Osteoblast (primary cell): ENCODE results near the gene LYRM1. TPM values are rescaled to one million over a fixed set of nuclear protein-coding genes. Genes with fewer than 3 reads are reported as not detected.
A peak's percentile ranks its signal among the peaks of the same experiment; 100 is the strongest.
"Not testable (repeated sequence)": the region's sequence is repeated elsewhere in the genome, so short reads cannot be mapped to it uniquely, and the experiment has no call there.

Source experiments
- DNase-seq: peaks from one replicate; pipeline ENCODE4 v3.0.0; 2011; ENCODE audit warnings: low spot score, mixed read lengths; ENCODE audit not compliant: insufficient read length; ENCODE audit errors: missing footprints
- H2AFZ ChIP-seq: 2 replicates; pipeline ENCODE4 v1.6.0; 2011; ENCODE audit warnings: mild to moderate bottlenecking, low read length
- H3K27ac ChIP-seq: 2 replicates; pipeline ENCODE4 v1.5.1; 2011; ENCODE audit warnings: mild to moderate bottlenecking, low read depth, low read length, moderate library complexity
- H3K27me3 ChIP-seq: 2 replicates; pipeline ENCODE4 v1.6.0; 2012; ENCODE audit warnings: mild to moderate bottlenecking, control low read depth, inconsistent platforms, low read length, moderate library complexity; ENCODE audit not compliant: insufficient read depth
- H3K36me3 ChIP-seq: 2 replicates; pipeline ENCODE4 v1.5.1; 2011; ENCODE audit warnings: mild to moderate bottlenecking, low read length, control low read depth, moderate library complexity; ENCODE audit not compliant: insufficient read depth
- H3K4me1 ChIP-seq: 2 replicates; pipeline ENCODE4 v1.5.1; 2011; ENCODE audit warnings: mild to moderate bottlenecking, low read length, control low read depth, moderate library complexity; ENCODE audit not compliant: insufficient read depth
- H3K4me2 ChIP-seq: 2 replicates; pipeline ENCODE4 v1.6.0; 2011; ENCODE audit warnings: mild to moderate bottlenecking, low read length; ENCODE audit not compliant: insufficient read depth
- H3K4me3 ChIP-seq: fragments of 200-600 bp; sonication (generic); 3 replicates; pipeline ENCODE4 v1.5.1; 2012; ENCODE audit warnings: mild to moderate bottlenecking, low read length, inconsistent platforms; ENCODE audit not compliant: insufficient read depth
- H3K79me2 ChIP-seq: 2 replicates; pipeline ENCODE4 v1.6.0; 2012; ENCODE audit warnings: mild to moderate bottlenecking, low read length, control low read depth, inconsistent platforms; ENCODE audit not compliant: insufficient read depth
- H3K9me3 ChIP-seq: 2 replicates; pipeline ENCODE4 v1.5.1; 2011; ENCODE audit warnings: low read depth, low read length, control low read depth
- H4K20me1 ChIP-seq: 2 replicates; pipeline ENCODE4 v1.6.0; 2012; ENCODE audit warnings: mild to moderate bottlenecking, low read length, control low read depth; ENCODE audit not compliant: insufficient read depth
- total RNA-seq: library from RNA; depleted of rRNA; stranded (reverse); fragments of >200 nt; gene quantifications from 2 replicates; pipeline ENCODE4 v1.2.3, GENCODE V29; 2012
- TF ChIP-seq, protein P1 (sequence below): IDR thresholded peaks from 2 replicates; pipeline ENCODE4 v1.5.1; 2011; ENCODE audit warnings: mild to moderate bottlenecking, low read depth, low read length, moderate library complexity; ENCODE audit errors: extremely low read depth

LYRM1 gene
- total RNA-seq, 1 donor = 44.9 TPM

DNA sequence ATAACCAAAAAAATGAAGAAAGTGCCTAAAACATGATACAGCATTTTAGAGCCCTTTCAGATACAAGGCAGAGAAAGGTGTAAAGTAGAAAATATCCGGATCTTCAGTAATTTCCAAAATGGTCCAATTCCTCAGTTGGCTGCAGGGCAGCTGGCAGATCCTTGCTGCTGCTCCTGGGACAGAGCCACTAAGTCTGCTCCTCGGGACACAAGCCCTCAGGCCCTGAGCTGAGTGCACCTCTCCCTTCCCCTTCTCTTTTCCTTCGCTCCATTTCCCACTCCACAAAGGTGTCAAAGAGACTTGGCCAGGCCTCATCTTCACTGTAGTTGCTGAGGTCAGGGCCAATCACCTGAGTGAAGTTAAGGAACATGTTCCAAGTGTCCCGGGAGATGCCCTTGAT lies 40.9 kb upstream of the LYRM1 start:
- no peak overlapping the region for H3K4me3 ChIP-seq
- peaks cover 7% of the 10 kb centered on the region for H4K20me1 ChIP-seq
- peaks cover 80% of the 10 kb centered on the region for H3K79me2 ChIP-seq
- H3K9me3 ChIP-seq = no peaks in the 10 kb centered on the region
- TF ChIP-seq, protein P1, sequence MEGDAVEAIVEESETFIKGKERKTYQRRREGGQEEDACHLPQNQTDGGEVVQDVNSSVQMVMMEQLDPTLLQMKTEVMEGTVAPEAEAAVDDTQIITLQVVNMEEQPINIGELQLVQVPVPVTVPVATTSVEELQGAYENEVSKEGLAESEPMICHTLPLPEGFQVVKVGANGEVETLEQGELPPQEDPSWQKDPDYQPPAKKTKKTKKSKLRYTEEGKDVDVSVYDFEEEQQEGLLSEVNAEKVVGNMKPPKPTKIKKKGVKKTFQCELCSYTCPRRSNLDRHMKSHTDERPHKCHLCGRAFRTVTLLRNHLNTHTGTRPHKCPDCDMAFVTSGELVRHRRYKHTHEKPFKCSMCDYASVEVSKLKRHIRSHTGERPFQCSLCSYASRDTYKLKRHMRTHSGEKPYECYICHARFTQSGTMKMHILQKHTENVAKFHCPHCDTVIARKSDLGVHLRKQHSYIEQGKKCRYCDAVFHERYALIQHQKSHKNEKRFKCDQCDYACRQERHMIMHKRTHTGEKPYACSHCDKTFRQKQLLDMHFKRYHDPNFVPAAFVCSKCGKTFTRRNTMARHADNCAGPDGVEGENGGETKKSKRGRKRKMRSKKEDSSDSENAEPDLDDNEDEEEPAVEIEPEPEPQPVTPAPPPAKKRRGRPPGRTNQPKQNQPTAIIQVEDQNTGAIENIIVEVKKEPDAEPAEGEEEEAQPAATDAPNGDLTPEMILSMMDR = no peak
- peaks cover 60% of the 10 kb centered on the region for H3K36me3 ChIP-seq
- H3K27me3 ChIP-seq = no peaks in the 10 kb centered on the region
- H3K4me1 ChIP-seq = peaks cover 2% of the 10 kb centered on the region
- DNase-seq = no peak
- H2AFZ ChIP-seq = no peak overlapping the region
- H3K27ac ChIP-seq = no peak overlapping the region
- no peak overlapping the region for H3K4me2 ChIP-seq

DNA sequence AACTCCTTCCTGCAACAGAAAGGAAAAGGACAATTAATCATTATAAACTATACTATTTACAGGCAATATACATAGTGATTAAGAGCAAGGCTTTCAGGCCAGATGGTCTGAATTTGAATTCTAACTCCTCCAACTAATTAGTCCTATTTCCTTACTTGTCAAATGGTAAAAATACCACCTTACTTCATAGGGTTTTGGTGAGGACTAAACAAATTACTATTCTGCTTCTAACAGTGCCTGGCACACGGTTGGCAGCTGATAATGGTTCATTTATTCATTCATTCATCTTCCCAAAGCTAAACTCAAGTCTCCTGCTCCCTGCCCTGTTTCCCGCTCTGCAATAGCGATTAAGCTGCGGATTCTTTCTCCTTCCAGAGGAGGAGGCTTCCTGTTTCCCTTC lies 40.2 kb upstream of the LYRM1 start:
- no peak for DNase-seq
- Histone ChIP-seq H3K9me3 (no peaks in the 10 kb centered on the region), H3K79me2 (peaks cover 80% of the 10 kb centered on the region), H3K27ac (no peak overlapping the region), H3K4me3 (no peak overlapping the region), H3K4me1 (peaks cover 6% of the 10 kb centered on the region), H2AFZ (no peak overlapping the region), H3K36me3 (peaks cover 54% of the 10 kb centered on the region), H3K27me3 (no peaks in the 10 kb centered on the region), H4K20me1 (peaks cover 7% of the 10 kb centered on the region), H3K4me2 (no peak overlapping the region)
- TF ChIP-seq, protein P1 = no peak

DNA sequence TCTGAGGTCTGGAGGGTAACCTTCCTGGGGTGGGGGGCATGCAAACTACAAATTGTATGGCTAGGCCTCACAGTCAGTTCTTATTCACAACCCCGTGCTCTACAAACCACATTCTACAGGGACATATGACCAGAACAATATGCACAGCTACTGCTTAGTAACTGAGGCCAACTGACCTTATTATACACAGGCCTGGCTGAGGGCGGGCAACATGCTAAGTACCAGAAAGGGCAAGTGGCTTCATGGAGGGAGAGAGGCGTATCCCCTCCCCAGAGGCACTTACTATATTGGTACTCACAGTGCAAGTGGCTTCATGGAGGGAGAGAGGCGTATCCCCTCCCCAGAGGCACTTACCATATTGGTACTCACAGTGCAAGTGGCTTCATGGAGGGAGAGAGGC lies 39.6 kb upstream of the LYRM1 start:
- Histone ChIP-seq H3K36me3 (peaks cover 49% of the 10 kb centered on the region), H3K4me1 (peaks cover 12% of the 10 kb centered on the region), H3K79me2 (peaks cover 79% of the 10 kb centered on the region)
- not testable (repeated sequence) for H3K4me3 ChIP-seq, H2AFZ ChIP-seq, H3K9me3 ChIP-seq, H3K27ac ChIP-seq, H3K27me3 ChIP-seq, H4K20me1 ChIP-seq, H3K4me2 ChIP-seq, DNase-seq

DNA sequence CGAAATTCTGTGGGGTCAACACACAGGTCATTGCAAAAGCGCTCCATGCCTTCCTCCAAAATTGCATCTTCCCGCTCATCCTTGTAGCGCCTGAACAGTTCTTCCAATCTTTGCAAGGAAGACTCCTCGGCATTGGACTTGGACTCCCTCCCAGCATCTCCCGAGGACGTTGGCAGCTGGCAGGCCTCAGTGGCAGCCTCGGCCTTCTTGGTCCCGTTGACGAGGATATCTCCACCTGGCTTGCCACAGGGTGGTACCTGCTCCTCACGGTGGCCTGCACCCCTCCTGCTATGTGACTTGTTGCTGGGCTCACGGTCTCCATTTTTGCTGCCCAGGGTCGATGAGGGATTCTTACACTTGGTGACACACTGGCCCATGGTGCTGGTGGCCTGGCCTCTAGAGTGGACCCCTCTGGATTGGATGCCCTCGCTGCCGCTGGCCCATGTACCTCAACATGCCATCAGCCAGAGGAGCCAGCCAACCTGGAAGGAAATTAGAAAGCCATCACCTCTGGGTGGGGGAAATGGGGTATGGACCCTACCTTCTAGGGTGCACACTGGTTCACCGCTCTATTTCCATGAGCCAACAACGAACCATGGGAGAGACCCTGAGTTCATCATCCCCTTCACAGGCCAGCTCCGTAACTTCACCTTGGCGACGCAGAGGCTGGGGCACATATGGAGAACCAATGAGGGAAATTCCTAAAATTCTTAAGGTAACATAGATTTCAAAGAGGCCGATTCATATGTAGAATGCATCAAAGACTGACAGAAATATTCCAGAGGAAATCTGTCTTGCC lies 38.2 kb upstream of the LYRM1 start:
- TF ChIP-seq, protein P1 = no peak
- H3K4me2 ChIP-seq = no peak overlapping the region
- H2AFZ ChIP-seq = no peak overlapping the region
- H3K27ac ChIP-seq = no peak overlapping the region
- peaks cover 26% of the 10 kb centered on the region for H3K4me1 ChIP-seq
- H3K36me3 ChIP-seq = peaks cover 40% of the 10 kb centered on the region
- H3K27me3 ChIP-seq = no peaks in the 10 kb centered on the region
- no peak for DNase-seq
- H3K9me3 ChIP-seq = no peaks in the 10 kb centered on the region
- no peak overlapping the region for H3K4me3 ChIP-seq
- H4K20me1 ChIP-seq = peaks cover 13% of the 10 kb centered on the region
- peaks cover 80% of the 10 kb centered on the region for H3K79me2 ChIP-seq

DNA sequence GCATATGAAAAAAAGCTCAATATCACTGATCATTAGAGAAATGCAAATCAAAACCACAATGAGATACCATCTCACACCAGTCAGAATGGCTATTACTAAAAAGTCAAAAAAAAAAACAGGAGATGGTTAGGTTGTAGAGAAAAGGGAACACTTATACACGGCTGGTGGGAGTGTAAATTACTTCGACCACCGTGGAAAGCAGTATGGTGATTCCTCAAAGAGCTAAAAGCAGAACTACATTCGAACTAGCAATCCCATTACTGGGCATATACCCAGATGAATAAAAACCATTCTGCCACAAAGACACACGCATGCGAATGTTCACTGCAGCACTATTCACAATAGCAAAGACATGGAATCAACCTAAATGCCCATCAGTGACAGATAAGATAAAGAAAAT lies 36.2 kb upstream of the LYRM1 start:
- not testable (repeated sequence) for H3K4me3 ChIP-seq, H3K27me3 ChIP-seq, H3K9me3 ChIP-seq, H3K4me2 ChIP-seq, H2AFZ ChIP-seq, DNase-seq
- Histone ChIP-seq H3K4me1 (peaks cover 46% of the 10 kb centered on the region), H3K79me2 (peaks cover 96% of the 10 kb centered on the region), H3K36me3 (peaks cover 32% of the 10 kb centered on the region), H3K27ac (peak overlapping the region; percentile 5), H4K20me1 (peaks cover 30% of the 10 kb centered on the region)
